DMS153 treated with DMSO at 0.1 percent for 48 hours (cell line): Measurements from ENCODE around the gene ITGB1.
"Not testable (repeated sequence)": the region's sequence is repeated elsewhere in the genome, so short reads cannot be mapped to it uniquely, and the experiment has no call there.

Experiments
- DNase-seq: peaks from one replicate; lab custom pipeline; 2025; ENCODE audit not compliant: unreplicated experiment; lab: John Stamatoyannopoulos, UW

ITGB1 gene

GRCh38 chr10:32939296-32940111 is 18.5 kb downstream of the ITGB1 start:
- no peak for DNase-seq

DNA sequence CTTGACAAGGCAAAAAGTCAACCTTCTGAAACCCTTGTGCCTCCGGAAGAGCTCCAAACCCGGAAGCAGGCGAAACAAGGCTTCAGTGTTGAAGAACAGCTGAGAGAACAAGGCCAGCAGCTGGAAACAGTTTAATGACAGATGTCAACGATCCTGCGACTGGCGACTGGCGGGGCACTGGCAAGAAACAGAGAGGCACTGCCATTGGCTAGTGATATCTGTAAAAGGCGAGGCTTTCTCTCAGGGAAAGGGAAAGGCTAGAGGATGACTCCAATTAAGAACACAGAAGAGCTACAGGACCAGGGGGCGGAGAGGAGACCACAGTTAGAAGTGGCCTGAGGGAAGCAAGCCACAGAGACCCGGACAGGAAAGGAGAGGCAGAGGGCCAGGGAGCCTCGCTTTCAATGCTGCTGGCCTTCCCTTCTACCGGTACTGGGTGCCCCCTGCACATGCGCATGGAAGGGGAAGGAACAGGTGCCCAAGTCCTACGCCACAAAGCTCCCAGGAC is 19.4 kb downstream of the ITGB1 start:
- DNase-seq: no peak

GRCh38 chr10:32937911-32938424 is 20.1 kb downstream of the ITGB1 start:
- no peak for DNase-seq

DNA sequence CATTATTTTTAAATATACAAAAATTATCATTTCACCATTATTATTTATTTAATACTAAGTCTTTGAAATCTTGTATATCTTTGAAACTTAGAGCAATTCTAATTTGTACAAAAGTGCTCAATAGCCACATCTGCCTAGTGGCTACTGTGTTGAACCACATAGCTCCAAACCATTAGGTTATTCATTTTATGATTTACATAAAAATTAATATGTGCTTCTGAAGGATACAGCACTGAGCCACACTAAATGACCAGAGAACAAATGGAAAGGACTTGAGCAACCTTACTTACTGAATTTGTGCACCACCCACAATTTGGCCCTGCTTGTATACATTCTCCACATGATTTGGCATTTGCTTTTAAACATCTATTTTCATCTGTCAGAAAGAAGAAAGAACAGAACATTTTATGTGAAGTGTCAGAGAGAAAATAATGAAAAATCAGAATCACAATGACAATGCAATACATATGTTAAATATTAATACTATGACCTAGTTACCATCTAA is 25.8 kb downstream of the ITGB1 start:
- no peak for DNase-seq

DNA sequence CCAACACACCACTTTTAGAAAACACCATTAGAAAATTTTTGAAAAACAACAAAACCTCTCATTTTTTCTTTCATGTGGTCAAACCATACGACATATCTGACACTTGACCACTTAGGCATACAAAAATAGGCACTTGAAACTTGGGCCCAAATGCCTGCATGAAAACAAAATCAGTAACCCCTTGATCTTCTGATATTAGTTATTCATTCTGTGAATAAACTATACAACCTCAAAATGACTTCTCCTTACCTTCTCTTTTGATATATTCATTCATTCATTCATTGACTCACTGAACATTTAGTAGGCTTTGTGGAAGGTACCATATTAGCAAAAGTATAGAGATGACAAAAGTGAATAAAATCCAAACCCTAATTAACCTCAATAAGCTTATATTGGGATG is 26.4 kb downstream of the ITGB1 start:
- DNase-seq: no peak

DNA sequence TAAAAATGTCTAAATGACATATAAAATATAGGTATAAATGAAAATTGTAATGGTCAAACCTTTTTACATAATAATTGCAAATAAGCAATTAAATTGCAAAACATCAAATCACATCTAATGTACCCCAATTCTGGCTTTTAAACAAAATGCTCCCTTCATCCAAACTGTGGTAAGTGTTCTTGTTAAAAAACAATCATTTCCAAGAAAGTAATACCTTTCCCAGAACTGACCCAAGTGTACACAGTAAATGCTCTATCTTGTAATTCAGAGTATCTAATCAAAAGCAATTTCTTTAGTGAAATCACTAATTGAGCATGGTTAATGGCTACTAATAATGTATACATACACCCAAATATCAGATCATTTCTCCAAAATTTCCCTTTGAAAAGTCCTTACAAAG is 28.0 kb downstream of the ITGB1 start:
- no peak for DNase-seq

- DNase-seq: no peak
Measured at GRCh38 chr10:32929634-32930033, 28.4 kb downstream of the ITGB1 start.

DNA sequence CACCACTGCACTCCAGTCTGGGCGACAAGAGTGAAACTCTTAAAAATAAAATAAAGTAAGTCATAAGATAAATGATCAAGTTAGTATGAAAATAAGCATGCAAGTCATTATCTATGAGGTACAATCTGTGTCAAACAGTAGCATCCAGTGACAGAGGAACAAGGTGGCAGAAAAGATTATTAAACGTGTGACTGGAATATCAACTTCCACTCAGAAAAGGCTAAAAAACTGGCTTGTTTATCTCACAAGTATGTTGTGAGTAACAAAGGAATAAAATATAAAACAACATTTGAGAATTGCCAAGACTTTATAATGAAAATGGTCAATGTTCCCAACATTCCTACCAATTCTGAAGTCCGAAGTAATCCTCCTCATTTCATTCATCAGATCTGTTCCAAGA is 30.3 kb downstream of the ITGB1 start:
- no peak for DNase-seq

DNA sequence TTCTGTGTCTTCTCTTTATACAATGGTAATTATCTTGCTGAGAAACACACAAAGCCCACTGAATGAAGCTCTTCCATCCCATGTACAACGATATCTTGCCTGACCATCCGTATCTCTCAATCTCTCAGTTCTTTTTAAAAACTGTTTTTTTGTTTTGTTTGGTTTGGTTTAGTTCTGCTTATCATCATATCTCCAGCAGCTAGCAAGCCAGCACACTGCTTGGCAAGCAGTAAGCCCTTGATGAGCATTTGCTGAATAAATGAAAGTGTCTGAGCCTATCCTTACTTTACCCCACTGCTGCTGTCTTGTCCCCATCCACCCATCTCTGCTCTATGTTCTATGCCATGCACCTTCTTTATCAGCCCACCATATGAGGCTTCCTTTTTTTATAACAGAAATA is 34.2 kb downstream of the ITGB1 start:
- DNase-seq: no peak

DNA sequence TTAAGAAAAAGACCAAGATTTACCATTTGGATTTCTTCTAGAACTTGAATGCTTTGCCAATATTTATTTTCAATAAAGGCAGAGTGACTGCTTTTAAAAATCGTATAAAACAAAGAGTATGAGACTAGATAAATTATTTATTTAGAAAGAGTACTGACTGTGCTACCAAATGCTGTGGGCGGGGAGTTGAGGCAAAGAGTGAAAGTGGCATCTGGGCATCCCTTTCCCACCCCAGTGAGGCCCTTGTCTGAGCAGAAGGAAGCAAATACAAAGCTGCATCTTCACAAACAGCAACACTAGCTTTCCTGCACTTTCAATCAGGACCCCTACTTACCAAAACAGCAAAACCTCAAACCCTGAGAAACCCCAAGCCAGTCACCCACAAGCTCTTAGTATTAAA is 34.9 kb downstream of the ITGB1 start:
- DNase-seq: no peak

DNA sequence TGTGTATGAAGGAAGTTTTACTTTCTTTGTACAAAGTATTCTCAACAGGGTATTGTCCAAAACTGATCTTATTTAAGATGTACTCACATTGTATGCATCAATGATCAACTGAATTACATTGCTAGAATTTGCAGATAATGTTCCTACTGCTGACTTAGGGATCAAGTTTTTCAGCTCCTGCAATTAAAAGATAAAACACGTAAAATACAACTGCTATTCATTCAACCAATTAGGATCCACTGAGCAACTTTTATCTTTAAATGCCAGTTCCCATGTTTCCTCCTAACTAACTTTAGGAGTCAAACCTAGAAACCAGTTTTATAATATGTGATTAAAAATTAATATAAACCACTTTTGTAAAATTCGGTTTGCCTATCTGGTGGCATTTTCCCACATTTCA is 35.9 kb downstream of the ITGB1 start:
- no peak for DNase-seq

- DNase-seq: not testable (repeated sequence)
Measured at GRCh38 chr10:32917817-32918216, 40.2 kb downstream of the ITGB1 start.

DNA sequence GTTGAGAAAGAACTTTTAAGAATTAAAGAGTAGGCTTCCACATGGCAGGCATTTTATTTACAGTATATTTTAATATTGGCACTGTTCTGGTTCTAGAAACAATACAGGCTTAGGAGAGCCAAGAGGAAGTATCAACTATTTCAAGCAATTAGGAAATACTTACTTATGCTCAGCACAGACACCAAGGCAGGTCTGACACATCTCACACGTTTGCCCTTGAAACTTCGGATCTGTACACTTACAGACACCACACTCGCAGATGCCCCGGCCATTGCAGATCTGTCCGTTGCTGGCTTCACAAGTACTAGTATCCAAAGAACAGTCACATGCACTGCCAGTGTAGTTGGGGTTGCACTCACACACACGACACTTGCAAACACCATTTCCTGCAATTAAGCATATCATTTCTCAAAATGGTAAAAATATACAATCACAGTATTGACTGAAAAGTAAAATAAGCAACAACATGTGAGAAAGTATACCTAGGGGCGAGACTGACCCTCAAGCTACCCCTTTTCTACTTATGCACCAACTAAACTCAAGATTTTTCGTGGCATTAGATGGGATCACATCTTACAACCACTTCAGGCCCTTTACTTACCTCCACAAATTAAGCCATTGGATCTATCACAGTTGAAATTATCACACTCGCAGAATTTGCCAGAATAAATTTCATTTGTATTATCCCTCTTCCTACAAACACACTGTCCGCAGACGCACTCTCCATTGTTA is 46.6 kb downstream of the ITGB1 start:
- DNase-seq: no peak

DNA sequence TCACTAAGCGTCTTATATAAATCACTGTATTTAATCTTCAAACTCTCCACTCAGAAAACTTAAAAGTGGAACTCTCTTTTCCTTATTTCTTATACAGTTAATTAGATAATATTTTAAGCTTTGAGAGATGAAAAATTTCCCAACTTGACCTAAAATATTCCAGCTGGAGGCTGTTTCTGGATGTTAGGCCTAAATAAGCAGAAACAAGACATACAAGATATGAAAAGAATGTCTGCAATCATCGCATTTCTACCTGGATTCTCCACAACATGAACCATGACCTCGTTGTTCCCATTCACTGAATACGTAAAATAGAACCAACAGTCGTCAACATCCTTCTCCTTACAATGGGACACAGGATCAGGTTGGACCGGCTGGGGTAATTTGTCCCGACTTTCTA is 48.1 kb downstream of the ITGB1 start:
- not testable (repeated sequence) for DNase-seq

GRCh38 chr10:32909456-32909855 is 48.6 kb downstream of the ITGB1 start:
- DNase-seq: no peak

- DNase-seq: no peak
Measured at GRCh38 chr10:32906595-32906994, 51.4 kb downstream of the ITGB1 start.

- no peak for DNase-seq
Measured at GRCh38 chr10:32905466-32905865, 52.6 kb downstream of the ITGB1 start.

DNA sequence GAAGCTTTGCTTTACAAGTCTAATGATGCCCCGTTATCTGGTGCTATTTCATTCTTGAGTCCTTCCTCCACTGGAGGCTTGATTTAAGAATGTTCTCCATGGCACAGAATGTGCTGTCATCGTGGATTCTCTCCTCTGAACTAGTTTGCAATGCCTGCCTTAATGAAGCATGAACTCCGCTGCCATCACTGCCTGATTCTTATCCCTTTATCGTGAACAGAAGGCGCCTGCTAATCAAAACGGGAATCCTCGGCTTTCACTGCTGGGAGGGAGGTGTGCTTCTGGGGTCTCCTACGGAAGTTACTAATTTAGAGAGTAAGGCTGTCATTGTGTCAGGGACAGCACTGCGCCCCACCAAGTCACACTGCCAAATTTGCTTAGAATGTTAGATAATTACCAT is 56.2 kb downstream of the ITGB1 start:
- no peak for DNase-seq

- not testable (repeated sequence) for DNase-seq
Measured at GRCh38 chr10:32895200-32895968, 62.6 kb downstream of the ITGB1 start.

- no peak for DNase-seq
Measured at GRCh38 chr10:32893916-32894664, 63.9 kb downstream of the ITGB1 start.
